ENCODE measurements around the gene IRF2BP2. TPM values are rescaled to one million over a fixed set of nuclear protein-coding genes. Genes with fewer than 3 reads are reported as not detected.

Gene IRF2BP2
- total RNA-seq, 4 donors from 2014 or later = 106 to 125 (median 115) TPM

DNA sequence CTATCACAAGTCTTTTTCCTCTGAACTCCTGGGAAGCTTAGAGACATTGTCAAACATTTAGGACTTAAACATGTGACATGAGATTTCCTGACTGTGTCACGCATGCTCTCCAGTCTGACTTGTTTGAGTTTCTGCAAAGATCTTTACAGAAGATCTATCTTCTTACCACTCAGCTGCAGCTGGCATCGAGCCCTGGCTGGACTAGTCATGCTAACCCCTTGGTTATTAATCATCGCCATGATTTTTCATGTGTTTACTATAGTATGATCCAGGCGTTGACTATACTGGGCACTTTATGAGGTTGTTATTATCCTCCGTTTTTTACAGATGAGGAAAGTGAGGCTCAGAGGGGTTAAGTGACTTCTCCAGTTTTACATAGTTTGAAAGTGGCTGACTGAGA, 18.1 kb upstream of the IRF2BP2 start:
- Histone ChIP-seq H3K27me3 (no peaks in the 10 kb centered on the region), H3K4me1 (peaks cover 0 to 10% of the 10 kb centered on the region in 2 donors), H3K4me3 (replicated peaks in 1 of 3) (no peak overlapping the region), H3K36me3 (no peaks in the 10 kb centered on the region), H3K27ac (no peak overlapping the region), H3K9me3 (no peaks in the 10 kb centered on the region)
- intact Hi-C loops (cut with DNase I) = no loop called here
- WGBS, 2 donors = 86 to 94% methylated on average over 5 of the region's 5 CpGs
- TF ChIP-seq, protein P1, sequence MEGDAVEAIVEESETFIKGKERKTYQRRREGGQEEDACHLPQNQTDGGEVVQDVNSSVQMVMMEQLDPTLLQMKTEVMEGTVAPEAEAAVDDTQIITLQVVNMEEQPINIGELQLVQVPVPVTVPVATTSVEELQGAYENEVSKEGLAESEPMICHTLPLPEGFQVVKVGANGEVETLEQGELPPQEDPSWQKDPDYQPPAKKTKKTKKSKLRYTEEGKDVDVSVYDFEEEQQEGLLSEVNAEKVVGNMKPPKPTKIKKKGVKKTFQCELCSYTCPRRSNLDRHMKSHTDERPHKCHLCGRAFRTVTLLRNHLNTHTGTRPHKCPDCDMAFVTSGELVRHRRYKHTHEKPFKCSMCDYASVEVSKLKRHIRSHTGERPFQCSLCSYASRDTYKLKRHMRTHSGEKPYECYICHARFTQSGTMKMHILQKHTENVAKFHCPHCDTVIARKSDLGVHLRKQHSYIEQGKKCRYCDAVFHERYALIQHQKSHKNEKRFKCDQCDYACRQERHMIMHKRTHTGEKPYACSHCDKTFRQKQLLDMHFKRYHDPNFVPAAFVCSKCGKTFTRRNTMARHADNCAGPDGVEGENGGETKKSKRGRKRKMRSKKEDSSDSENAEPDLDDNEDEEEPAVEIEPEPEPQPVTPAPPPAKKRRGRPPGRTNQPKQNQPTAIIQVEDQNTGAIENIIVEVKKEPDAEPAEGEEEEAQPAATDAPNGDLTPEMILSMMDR (IDR thresholded peaks at IDR 0.05) = no peak
- no peak for TF ChIP-seq POLR2A (IDR thresholded peaks at IDR 0.05)
- DNase-seq = no peak

DNA sequence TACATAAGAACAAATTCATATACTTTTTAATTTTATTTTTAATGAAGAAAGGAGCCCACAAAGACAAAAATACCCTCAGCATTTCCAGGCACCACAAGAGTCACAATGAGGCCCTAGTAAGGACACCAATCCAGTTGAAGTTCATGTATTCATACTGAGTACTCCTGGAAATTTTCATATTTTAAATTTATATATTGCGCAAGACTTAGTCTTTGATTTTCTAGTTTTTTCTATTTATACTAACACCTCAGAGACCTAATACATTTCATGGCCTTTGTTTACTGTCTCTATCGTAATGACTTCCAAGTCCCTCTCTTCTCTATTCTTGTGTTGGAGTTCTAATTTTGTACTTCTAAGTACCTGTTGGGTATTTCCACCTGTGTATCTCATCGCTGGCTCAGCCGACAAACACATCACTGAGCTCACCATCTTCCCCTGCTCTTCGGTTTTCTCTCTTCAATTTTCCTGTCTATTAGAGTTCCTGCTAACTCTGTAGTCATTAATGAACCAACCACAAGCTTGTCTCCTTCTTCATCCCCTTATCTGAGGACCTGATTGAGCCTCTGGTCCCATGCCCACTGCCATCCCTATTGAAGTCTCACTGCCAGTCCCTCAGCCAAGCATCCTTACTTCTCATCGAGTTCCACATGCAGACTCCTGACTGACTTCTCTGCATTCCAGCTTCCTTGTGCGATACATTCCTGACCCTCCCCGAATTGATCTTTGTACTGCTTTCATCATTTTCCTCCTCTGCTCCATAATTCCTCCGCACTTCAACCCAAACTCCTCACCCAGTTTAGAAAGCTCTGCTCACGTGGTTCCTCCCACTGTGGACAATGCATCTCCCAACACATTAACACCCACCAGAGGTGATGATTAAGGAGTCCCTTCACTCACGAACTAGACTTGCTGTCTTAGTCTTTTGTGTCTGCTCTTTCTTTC, 17.3 kb upstream of the IRF2BP2 start:
- intact Hi-C loops (cut with DNase I) = no loop called here
- Histone ChIP-seq H3K27ac (no peak overlapping the region), H3K9me3 (no peaks in the 10 kb centered on the region), H3K4me3 (replicated peaks in 1 of 3) (no peak overlapping the region), H3K27me3 (no peaks in the 10 kb centered on the region), H3K36me3 (no peaks in the 10 kb centered on the region), H3K4me1 (peaks cover 0 to 10% of the 10 kb centered on the region in 2 donors)
- WGBS, 2 donors = 89 to 94% methylated on average over 11 of the region's 11 CpGs
- no peak for DNase-seq
- TF ChIP-seq POLR2A (IDR thresholded peaks at IDR 0.05) = no peak
- TF ChIP-seq, protein P1 (IDR thresholded peaks at IDR 0.05) = no peak

DNA sequence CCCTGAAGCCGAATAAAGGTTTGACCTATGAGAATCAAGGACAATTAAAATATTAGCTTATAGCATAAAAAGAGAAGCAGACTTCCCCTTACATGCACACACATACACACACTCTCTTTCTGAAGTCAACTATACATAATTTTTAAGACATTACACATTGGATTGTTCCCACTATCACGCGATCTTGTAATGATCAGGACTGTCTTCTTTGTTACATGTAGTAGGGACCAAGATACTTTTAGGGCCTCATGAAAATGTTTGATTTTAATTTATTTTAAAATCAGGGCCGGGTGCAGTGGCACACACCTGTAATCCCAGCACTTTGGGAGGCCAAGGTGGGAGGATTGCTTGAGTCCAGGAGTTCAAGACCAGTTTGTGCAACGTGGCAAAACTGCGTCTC, 16.4 kb upstream of the IRF2BP2 start:
- no peaks in the 10 kb centered on the region for H3K9me3 ChIP-seq
- intact Hi-C loops (cut with DNase I) = no loop called here
- no peak for DNase-seq
- H3K4me3 ChIP-seq (replicated peaks in 1 of 3) = no peak overlapping the region
- H3K36me3 ChIP-seq = no peaks in the 10 kb centered on the region
- 95 to 97% methylated on average over 6 of the region's 6 CpGs for WGBS, 2 donors
- H3K27me3 ChIP-seq = no peaks in the 10 kb centered on the region
- peaks cover 0 to 15% of the 10 kb centered on the region in 2 donors for H3K4me1 ChIP-seq
- no peak for TF ChIP-seq POLR2A (IDR thresholded peaks at IDR 0.05)
- TF ChIP-seq, protein P1 (IDR thresholded peaks at IDR 0.05) = no peak
- no peak overlapping the region for H3K27ac ChIP-seq

DNA sequence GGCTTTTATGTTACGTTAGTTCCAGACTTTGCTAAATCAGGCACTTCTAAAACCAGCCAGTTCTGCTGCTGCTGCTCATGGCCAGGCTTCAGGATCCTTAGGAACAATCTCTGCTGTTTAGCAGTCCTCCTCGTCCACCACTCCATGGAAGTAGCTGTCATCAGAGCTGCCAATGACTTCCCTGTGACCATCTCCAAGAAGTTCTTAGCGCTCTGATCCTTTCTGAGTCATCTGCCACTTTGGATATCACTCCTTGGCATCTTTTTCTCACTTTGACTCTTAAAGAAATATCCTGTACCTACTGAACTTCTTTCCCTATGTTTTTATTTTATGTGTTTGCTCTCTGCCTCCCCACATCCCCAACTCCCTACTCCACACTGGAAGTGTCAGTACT, 14.7 kb upstream of the IRF2BP2 start:
- Histone ChIP-seq H3K4me3 (replicated peaks in 1 of 3) (no peak overlapping the region), H3K9me3 (no peaks in the 10 kb centered on the region), H3K4me1 (peaks cover 0 to 24% of the 10 kb centered on the region in 2 donors), H3K27ac (no peak overlapping the region), H3K36me3 (no peaks in the 10 kb centered on the region), H3K27me3 (no peaks in the 10 kb centered on the region)
- DNase-seq = no peak
- TF ChIP-seq POLR2A (IDR thresholded peaks at IDR 0.05) = no peak
- TF ChIP-seq, protein P1 (IDR thresholded peaks at IDR 0.05) = no peak
- intact Hi-C loops (cut with DNase I) = no loop called here
- 50 to 54% methylated on average over 3 of the region's 3 CpGs for WGBS, 2 donors

DNA sequence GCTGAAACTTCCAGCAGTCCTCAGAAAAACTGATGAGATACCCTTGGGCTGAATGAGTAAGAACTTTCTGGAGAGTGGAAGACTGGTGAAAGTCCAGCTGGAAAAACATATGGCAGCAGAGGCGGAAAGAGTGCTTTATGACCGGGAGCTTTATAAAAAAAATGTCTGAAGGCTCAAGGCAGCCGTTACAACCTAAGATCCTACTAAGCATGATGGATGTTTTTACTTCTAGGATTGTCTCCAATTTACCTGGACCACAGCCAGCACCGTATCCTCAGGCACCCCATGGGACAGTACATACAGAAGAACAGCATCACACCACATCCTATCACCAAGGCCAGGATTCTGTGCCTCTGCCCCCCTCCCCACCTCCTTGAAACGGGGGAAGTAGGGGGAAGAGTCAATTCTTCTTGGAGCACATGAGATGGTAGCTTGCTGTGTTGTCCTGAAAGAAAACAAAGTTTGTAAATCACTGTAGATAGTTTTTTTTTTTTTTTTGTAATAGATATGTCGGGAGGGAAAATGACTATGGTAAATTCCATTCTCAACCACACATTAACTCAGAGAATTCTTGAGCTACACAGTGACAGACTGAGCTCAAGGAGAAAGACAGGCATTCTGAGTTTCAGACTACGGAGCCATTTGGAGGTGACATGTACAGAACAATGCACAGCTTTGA, 11.8 kb upstream of the IRF2BP2 start:
- peak overlapping the region in 1 of 3 donors; percentile 8 for H3K27ac ChIP-seq
- no peaks in the 10 kb centered on the region for H3K9me3 ChIP-seq
- intact Hi-C loops (cut with DNase I) = no loop called here
- DNase-seq = no peak
- 78% methylated on average over 7 of the region's 7 CpGs for WGBS, 2 donors
- H3K36me3 ChIP-seq = no peaks in the 10 kb centered on the region
- H3K4me3 ChIP-seq (replicated peaks in 1 of 3) = no peak overlapping the region
- TF ChIP-seq, protein P1 (IDR thresholded peaks at IDR 0.05) = no peak
- TF ChIP-seq POLR2A (IDR thresholded peaks at IDR 0.05) = no peak
- peaks cover 18 to 48% of the 10 kb centered on the region in 2 donors for H3K4me1 ChIP-seq
- H3K27me3 ChIP-seq = no peaks in the 10 kb centered on the region

All from thyroid gland (tissue), 4 donors.